HepG2 (cell line): ENCODE data around the gene MGMT. TPM values are rescaled to one million over a fixed set of nuclear protein-coding genes. Genes with fewer than 3 reads are reported as not detected.

Source experiments
- ATAC-seq: fragments of 200-7000 bp; cut with Tn5 transposase; 3 replicates; pipeline ENCODE4 v1.9.1; 2020; ENCODE audit warnings: mild to moderate bottlenecking, moderate library complexity
- BruUV-seq: library from RNA; stranded (reverse); fragments of 400-500 nt; replicated peaks from 2 replicates; lab custom pipeline; 2021; lab: Mats Ljungman, UMichigan
- CTCF ChIA-PET: fragments of 300-600 bp; formaldehyde crosslinking; extraction: SDS; loops from one replicate; lab custom pipeline; 2021; ENCODE audit warnings: low total read pairs, inconsistent platforms, low intra/inter-chr PET ratio; lab: Yijun Ruan, JAX
- POLR2A ChIA-PET: fragments of 350-600 bp; sonication (Branson Sonifier 250); formaldehyde crosslinking; loops from one replicate; lab custom pipeline; 2020; ENCODE audit warnings: antibody characterized with exemption, inconsistent platforms; lab: Yijun Ruan, JAX
- DNase-seq: peaks from one replicate; pipeline ENCODE4 v3.0.0-alpha.2; 2015; ENCODE audit warnings: low spot score
- FAIRE-seq: peaks from 3 replicates; lab custom pipeline; 2011; peaks lifted over from hg19 to GRCh38; lab: Jason Lieb, UNC
- H2AFZ ChIP-seq: one replicate; pipeline ENCODE4 v1.6.1; 2011; ENCODE audit warnings: low read length, inconsistent platforms
- H3K27ac ChIP-seq: fragments of 300-600 bp; 3 replicates; pipeline ENCODE4 v1.8.0; 2011; ENCODE audit warnings: mixed run types, mild to moderate bottlenecking, mixed read lengths, low read length, inconsistent platforms; ENCODE audit not compliant: insufficient read depth; ENCODE audit errors: extremely low read length
- H3K27me3 ChIP-seq, 2 experiments: fragments of 200-600 bp in 1 of 2; 2 replicates in 1 of 2; 3 replicates in 1 of 2; pipeline versions ENCODE4 v1.6.0 to v1.8.0; 2011; ENCODE audit warnings: low read length in 2 of 2, mild to moderate bottlenecking in 2 of 2, moderate library complexity in 2 of 2, inconsistent platforms in 1 of 2; ENCODE audit not compliant: insufficient read depth in 2 of 2, control insufficient read depth in 1 of 2
- H3K36me3 ChIP-seq, 2 experiments: fragments of 200-600 bp in 1 of 2; replicated peaks in 1 of 2; 2 replicates in 1 of 2; 3 replicates in 1 of 2; pipeline versions ENCODE4 v1.5.1 to v1.8.0; 2011; ENCODE audit warnings: low read length in 2 of 2, inconsistent platforms in 1 of 2; ENCODE audit not compliant: insufficient read depth in 2 of 2, control insufficient read depth in 1 of 2
- H3K4me1 ChIP-seq: 2 replicates; pipeline ENCODE4 v1.5.1; 2012; ENCODE audit warnings: low read length, inconsistent platforms; ENCODE audit not compliant: insufficient read depth
- H3K4me2 ChIP-seq: 2 replicates; pipeline ENCODE4 v1.6.0; 2011; ENCODE audit warnings: low read depth, low read length, inconsistent platforms
- H3K4me3 ChIP-seq, 3 experiments: fragments of 200-600 bp in 1 of 3; sonication (generic), shearing (Covaris generic) in 1 of 3; replicated peaks in 1 of 3; 2 replicates each; pipeline ENCODE4 v1.5.1; 2011 to 2016; ENCODE audit warnings: low read length in 3 of 3, inconsistent platforms in 2 of 3, low read depth in 2 of 3, mild to moderate bottlenecking in 2 of 3, control low read depth in 1 of 3, mixed read lengths in 1 of 3; ENCODE audit not compliant: insufficient read depth in 1 of 3
- H3K79me2 ChIP-seq: one replicate; pipeline ENCODE4 v1.6.1; 2011; ENCODE audit warnings: low read length, inconsistent platforms; ENCODE audit not compliant: insufficient read depth
- H3K9ac ChIP-seq: 2 replicates; pipeline ENCODE4 v1.6.0; 2011; ENCODE audit warnings: mild to moderate bottlenecking, low read depth, low read length, inconsistent platforms; ENCODE audit not compliant: insufficient read depth
- H3K9me3 ChIP-seq: 2 replicates; pipeline ENCODE4 v1.5.1; 2012; ENCODE audit warnings: mild to moderate bottlenecking, low read length
- H4K20me1 ChIP-seq: 2 replicates; pipeline ENCODE4 v1.6.0; 2011; ENCODE audit warnings: inconsistent platforms, mild to moderate bottlenecking, low read length, moderate library complexity; ENCODE audit not compliant: insufficient read depth
- FOXJ3 ChIP-seq: sonication (generic); formaldehyde crosslinking; IDR thresholded peaks from 2 replicates; pipeline ENCODE4 v1.4.0; 2020; ENCODE audit warnings: missing genetic modification reagents, mild to moderate bottlenecking, borderline replicate concordance
- FOXM1 ChIP-seq: sonication (generic); formaldehyde crosslinking; IDR thresholded peaks from 2 replicates; pipeline ENCODE4 v1.5.0; 2020; ENCODE audit warnings: missing genetic modification reagents
- HNF4A ChIP-seq: sonication (generic); formaldehyde crosslinking; IDR thresholded peaks from 2 replicates; pipeline ENCODE4 v1.4.0; 2020; ENCODE audit warnings: missing genetic modification reagents
- KAT7 ChIP-seq: IDR thresholded peaks from 2 replicates; pipeline ENCODE4 v1.6.1; 2018; ENCODE audit warnings: borderline replicate concordance, missing compliant biosample characterization
- ONECUT2 ChIP-seq: sonication (generic); formaldehyde crosslinking; IDR thresholded peaks from 2 replicates; pipeline ENCODE4 v1.4.0; 2020; ENCODE audit warnings: missing genetic modification reagents
- POLR2AphosphoS2 ChIP-seq: IDR thresholded peaks from 2 replicates; pipeline ENCODE4 v1.6.1; 2011; ENCODE audit warnings: low read depth, low read length, improper control_type of control experiment
- RBAK ChIP-seq: sonication (generic); formaldehyde crosslinking; IDR thresholded peaks from 2 replicates; pipeline ENCODE4 v1.5.1; 2020; ENCODE audit warnings: mild to moderate bottlenecking, missing genetic modification reagents
- SRSF1 ChIP-seq: fragments of 200-400 bp; formaldehyde crosslinking; optimal IDR thresholded peaks from 2 replicates; pipeline ENCODE3; 2017; ENCODE audit warnings: mild to moderate bottlenecking, low read depth, low read length, moderate library complexity
- TBP ChIP-seq: sonication (generic); formaldehyde crosslinking; IDR thresholded peaks from 2 replicates; pipeline ENCODE4 v1.5.0; 2020; ENCODE audit warnings: missing genetic modification reagents
- TRAFD1 ChIP-seq: sonication (generic); formaldehyde crosslinking; IDR thresholded peaks from 2 replicates; pipeline ENCODE4 v1.5.1; 2020; ENCODE audit warnings: missing genetic modification reagents, mild to moderate bottlenecking, borderline replicate concordance
- ZBTB10 ChIP-seq: sonication (generic); formaldehyde crosslinking; IDR thresholded peaks from 2 replicates; pipeline ENCODE4 v1.4.0; 2020; ENCODE audit warnings: missing genetic modification reagents, borderline replicate concordance
- ZNF253 ChIP-seq: sonication (generic); formaldehyde crosslinking; IDR thresholded peaks from 2 replicates; pipeline ENCODE4 v1.8.0; 2022; ENCODE audit warnings: mild to moderate bottlenecking, missing genetic modification reagents, borderline replicate concordance
- ZNF264 ChIP-seq: sonication (generic); formaldehyde crosslinking; IDR thresholded peaks from 2 replicates; pipeline ENCODE4 v1.4.0; 2020; ENCODE audit warnings: missing genetic modification reagents
- ZNF747 ChIP-seq: sonication (generic); formaldehyde crosslinking; IDR thresholded peaks from 2 replicates; pipeline ENCODE4 v1.8.1; 2023; ENCODE audit warnings: missing genetic modification reagents, mild to moderate bottlenecking, borderline replicate concordance
- ZNF772 ChIP-seq: sonication (generic); formaldehyde crosslinking; IDR thresholded peaks from 2 replicates; pipeline ENCODE4 v1.5.0; 2020; ENCODE audit warnings: mild to moderate bottlenecking, missing genetic modification reagents
- WGBS: methylation state at CpG from one replicate; pipeline ENCODE4 v1.1.6; 2017; ENCODE audit warnings: low lambda C conversion rate; 5-methylcytosine and 5-hydroxymethylcytosine counted together
- in situ Hi-C: cut with HindIII; loops from 2 replicates; pipeline ENCODE4 v1.10.0; 2017; ENCODE audit warnings: low pct_unique_long_range_greater_than_20kb; ENCODE audit not compliant: extremely low pct_ligation_motif_present
- intact Hi-C: fragments of 100-400 bp; cut with micrococcal nuclease; formaldehyde crosslinking; loops from one replicate; pipeline ENCODE4 v1.10.0; 2022; ENCODE audit not compliant: unreplicated experiment
- polyA plus RNA-seq, 8 experiments: library from polyadenylated mRNA; depleted of rRNA in 3 of 8; stranded (reverse) in 7 of 8; unstranded in 1 of 8; fragments of >200 nt; fragmentation: Illumina TruSeq in 4 of 8; extraction: Trizol in 4 of 8; gene quantifications; 2 replicates each; pipeline versions ENCODE4 v1.2.1 to v1.2.3, GENCODE V29; 2011 to 2016; ENCODE audit warnings: low read depth in 4 of 8, missing spikeins in 1 of 8, mixed read lengths in 1 of 8; ENCODE audit not compliant: insufficient read depth in 1 of 8
- total RNA-seq, 5 experiments: library from RNA; depleted of rRNA; stranded (reverse); fragments of >200 nt; fragmentation: Illumina TruSeq; extraction: Trizol; gene quantifications; 2 replicates each; pipeline ENCODE4 v1.2.3, GENCODE V29; 2016; ENCODE audit warnings: low read depth in 1 of 5
- TF ChIP-seq, protein P1 (sequence below): sonication (generic); IDR thresholded peaks from 2 replicates; pipeline ENCODE4 v1.6.1; 2016; ENCODE audit warnings: low read depth, borderline replicate concordance
- TF ChIP-seq, protein P2 (sequence below): sonication (generic); formaldehyde crosslinking; IDR thresholded peaks from 2 replicates; pipeline ENCODE4 v1.5.1; 2020; ENCODE audit warnings: missing genetic modification reagents, mild to moderate bottlenecking, borderline replicate concordance
- TF ChIP-seq, protein P3 (sequence below): fragments of 450-650 bp; IDR thresholded peaks from 2 replicates; pipeline ENCODE4 v1.6.1; 2017

The MGMT gene
- total and polyA plus RNA-seq, 2 of the 13 experiments (the other 11 are each of a cell fraction or from before 2014, with no cell fraction given), result 12.0 to 19.5 TPM

GRCh38 chr10:129774082-129774735 lies 307.2 kb downstream of the MGMT start:
- no peak overlapping the region for H3K27ac ChIP-seq
- no peak overlapping the region for H3K4me2 ChIP-seq
- H2AFZ ChIP-seq, result no peak overlapping the region
- no peak for FAIRE-seq
- no peak overlapping the region for H3K9ac ChIP-seq
- ChIA-PET POLR2A (no interaction called here), CTCF (no interaction called here)
- no peaks in the 10 kb centered on the region for H3K27me3 ChIP-seq
- no peak for ATAC-seq
- in situ Hi-C loops (no loop called here), intact Hi-C loops (no loop called here)
- no peaks in the 10 kb centered on the region for H3K9me3 ChIP-seq
- no peaks in the 10 kb centered on the region for H3K4me1 ChIP-seq
- no peaks in the 10 kb centered on the region for H3K79me2 ChIP-seq
- 56% methylated on average over 6 of the region's 14 CpGs for WGBS
- BruUV-seq, result no TSS peak
- H4K20me1 ChIP-seq, result no peaks in the 10 kb centered on the region
- no peak for DNase-seq
- no peak overlapping the region for H3K4me3 ChIP-seq
- no peaks in the 10 kb centered on the region for H3K36me3 ChIP-seq
- TF ChIP-seq, protein P1, sequence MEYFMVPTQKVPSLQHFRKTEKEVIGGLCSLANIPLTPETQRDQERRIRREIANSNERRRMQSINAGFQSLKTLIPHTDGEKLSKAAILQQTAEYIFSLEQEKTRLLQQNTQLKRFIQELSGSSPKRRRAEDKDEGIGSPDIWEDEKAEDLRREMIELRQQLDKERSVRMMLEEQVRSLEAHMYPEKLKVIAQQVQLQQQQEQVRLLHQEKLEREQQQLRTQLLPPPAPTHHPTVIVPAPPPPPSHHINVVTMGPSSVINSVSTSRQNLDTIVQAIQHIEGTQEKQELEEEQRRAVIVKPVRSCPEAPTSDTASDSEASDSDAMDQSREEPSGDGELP, result no peak
- TF ChIP-seq SRSF1 (no peak), ZNF253 (CRISPR knock-in tag) (no peak), TBP (CRISPR knock-in tag) (no peak), FOXM1 (CRISPR knock-in tag) (no peak), ZBTB10 (CRISPR knock-in tag) (no peak), ZNF747 (no peak), ONECUT2 (no peak), HNF4A (no peak), FOXJ3 (CRISPR knock-in tag) (no peak), TRAFD1 (CRISPR knock-in tag) (no peak), POLR2AphosphoS2 (no peak), ZNF264 (CRISPR knock-in tag) (no peak), RBAK (CRISPR knock-in tag) (no peak), KAT7 (CRISPR knock-in tag) (no peak), ZNF772 (CRISPR knock-in tag) (no peak)
- TF ChIP-seq, protein P2, sequence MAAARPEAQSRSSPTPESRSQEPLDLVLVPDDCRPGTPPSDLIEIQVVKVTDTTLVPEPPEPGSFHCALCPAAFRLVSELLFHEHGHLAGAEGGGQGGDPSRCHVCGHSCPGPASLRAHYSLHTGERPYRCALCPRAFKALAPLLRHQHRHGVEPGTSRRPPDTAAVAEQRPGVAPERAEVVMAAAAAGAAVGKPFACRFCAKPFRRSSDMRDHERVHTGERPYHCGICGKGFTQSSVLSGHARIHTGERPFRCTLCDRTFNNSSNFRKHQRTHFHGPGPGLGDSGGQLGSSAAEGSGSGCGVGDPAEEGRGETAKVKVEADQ, result no peak
- TF ChIP-seq, protein P3, sequence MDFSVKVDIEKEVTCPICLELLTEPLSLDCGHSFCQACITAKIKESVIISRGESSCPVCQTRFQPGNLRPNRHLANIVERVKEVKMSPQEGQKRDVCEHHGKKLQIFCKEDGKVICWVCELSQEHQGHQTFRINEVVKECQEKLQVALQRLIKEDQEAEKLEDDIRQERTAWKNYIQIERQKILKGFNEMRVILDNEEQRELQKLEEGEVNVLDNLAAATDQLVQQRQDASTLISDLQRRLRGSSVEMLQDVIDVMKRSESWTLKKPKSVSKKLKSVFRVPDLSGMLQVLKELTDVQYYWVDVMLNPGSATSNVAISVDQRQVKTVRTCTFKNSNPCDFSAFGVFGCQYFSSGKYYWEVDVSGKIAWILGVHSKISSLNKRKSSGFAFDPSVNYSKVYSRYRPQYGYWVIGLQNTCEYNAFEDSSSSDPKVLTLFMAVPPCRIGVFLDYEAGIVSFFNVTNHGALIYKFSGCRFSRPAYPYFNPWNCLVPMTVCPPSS, result no peak
